ENCODE data around the gene ELMO1. TPM values are rescaled to one million over a fixed set of nuclear protein-coding genes. Genes with fewer than 3 reads are reported as not detected.

The ELMO1 gene
- total RNA-seq, 1 donor from 2014 or later = 62.2 TPM

- no peak for DNase-seq (ENCODE audit: extremely low read depth, low read depth, low spot score)
Observed at GRCh38 chr7:37433166-37433565, 15.5 kb downstream of the ELMO1 start.

GRCh38 chr7:37432281-37432920, 16.3 kb downstream of the ELMO1 start:
- DNase-seq (ENCODE audit: extremely low read depth, low read depth, low spot score) = no peak

DNA sequence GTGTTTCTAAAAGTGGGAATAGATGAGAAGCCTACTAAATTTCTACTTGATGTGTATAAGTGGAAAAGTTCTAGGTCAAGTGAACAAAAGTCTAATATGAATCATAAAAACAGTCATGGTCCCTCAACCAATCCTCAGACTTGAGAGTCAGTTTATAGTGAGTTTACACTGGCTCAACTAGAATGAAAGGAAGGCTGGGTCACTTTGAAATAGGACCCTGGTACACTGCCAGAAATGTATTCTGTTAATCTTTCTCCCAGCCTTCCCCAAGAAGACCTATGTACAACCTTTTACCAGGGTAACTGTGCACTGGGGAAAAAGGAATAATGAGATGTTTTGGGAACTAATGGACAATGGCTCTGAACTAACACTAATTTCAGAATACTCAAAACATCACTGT, 17.3 kb downstream of the ELMO1 start:
- no peak for DNase-seq (ENCODE audit: extremely low read depth, low read depth, low spot score)

GRCh38 chr7:37430640-37431039, 18.0 kb downstream of the ELMO1 start:
- DNase-seq (ENCODE audit: extremely low read depth, low read depth, low spot score) = no peak

DNA sequence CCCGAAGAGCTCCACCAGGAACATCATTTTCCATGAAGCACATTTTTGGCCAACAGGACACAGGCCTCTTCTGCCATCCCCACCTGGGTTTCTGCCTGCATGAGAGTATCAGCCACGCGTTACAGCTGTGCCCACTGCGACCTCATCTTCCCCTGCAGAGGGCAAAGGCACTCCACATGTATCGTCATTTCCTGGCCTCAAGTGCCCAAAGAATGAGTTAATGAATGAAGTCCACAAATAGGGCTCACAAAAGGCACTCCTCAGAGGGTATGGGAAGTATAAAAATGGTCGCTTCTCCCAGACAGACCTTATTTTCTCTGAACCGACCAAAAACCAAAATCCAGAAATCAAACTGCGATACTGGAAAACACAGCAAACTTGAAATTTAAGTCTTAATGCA, 18.5 kb downstream of the ELMO1 start:
- no peak for DNase-seq (ENCODE audit: extremely low read depth, low read depth, low spot score)

DNA sequence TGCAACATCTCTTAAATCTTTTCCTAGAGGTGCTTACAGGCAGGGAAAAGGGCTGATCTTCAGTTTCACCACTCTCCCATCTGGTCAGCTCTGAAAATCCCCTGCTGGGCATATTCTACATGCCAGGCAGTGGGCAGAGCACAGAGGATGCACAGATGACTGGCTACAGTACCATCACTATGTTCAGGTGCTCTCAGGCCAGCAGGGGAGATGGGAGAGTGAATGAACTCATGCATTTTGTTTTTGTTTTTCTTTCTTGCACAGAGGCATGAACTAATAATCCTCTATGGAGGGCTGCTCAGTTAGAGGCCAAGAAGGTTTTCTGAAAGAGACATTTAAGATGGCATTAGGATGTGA, 19.3 kb downstream of the ELMO1 start:
- DNase-seq (ENCODE audit: extremely low read depth, low read depth, low spot score) = no peak

GRCh38 chr7:37428681-37429434, 19.8 kb downstream of the ELMO1 start:
- DNase-seq (ENCODE audit: extremely low read depth, low read depth, low spot score) = no peak

DNA sequence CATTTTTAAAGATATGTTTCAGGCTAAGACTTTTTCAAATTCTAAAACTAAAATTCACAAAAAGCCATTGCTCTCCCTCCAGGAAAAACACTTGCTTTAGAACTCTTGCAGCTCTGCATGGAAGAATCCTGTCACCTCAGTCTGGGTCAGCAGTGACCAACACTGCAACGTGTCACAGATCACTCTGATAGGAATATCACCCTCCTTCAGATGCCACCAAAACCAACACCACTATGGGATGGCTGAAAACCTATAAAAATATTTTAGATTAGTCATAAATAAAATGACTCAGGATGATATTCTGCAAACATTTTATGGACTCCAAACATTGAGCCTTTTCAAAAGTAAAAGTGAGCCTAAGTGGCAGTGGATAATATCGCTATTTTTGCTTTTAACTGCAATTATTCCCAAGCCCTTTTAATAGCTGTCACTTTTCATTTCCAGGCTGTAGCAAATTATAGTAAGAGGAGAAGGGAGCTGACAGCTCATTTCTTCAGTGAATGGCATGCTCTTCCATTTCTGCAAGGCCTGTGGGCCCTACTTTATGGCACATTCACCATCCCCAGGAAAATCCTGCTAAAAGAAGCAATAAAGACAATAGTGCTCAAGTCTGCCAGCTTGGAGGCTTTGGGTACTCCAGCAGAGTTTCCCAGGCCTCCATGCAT, 21.3 kb downstream of the ELMO1 start:
- DNase-seq (ENCODE audit: extremely low read depth, low read depth, low spot score) = no peak

DNA sequence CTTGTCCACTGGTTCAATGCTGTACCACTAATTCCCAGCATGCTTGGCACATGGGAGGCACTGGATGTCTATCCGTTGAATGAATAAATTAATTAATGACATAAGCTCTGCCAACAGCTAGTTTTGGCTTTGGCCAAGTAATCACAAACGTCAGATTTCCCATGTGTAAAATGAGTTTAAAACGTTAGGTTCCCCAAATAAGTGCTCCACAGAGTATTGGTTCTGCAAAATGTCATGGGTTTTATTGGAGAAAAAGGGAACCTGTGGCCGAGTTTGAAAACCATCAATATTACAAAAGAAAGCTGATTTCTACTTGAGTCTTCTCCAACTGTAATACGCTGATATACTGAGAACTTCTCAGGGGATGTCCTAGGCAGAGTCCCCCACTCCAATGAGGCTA, 23.2 kb downstream of the ELMO1 start:
- DNase-seq (ENCODE audit: extremely low read depth, low read depth, low spot score) = no peak

- DNase-seq (ENCODE audit: extremely low read depth, low read depth, low spot score) = no peak
Observed at GRCh38 chr7:37424995-37425394, 23.7 kb downstream of the ELMO1 start.

DNA sequence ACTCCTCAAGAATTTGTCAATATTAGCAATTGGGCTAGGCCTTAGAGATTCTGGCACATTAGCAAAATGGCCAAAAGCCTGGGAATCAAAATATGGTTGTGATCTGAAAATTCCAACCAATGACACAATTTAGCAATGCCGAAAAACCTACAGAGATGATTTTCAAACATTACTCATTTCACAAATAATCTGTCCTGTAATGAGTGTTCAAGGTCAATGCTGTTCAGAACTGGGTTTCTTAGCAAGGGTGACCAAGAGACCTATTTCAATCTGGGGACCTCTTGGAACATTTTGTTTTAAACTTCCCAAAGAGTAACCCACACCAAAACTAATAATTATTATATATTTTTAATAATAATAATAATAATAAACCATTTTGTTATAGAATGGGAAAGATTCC, 24.1 kb downstream of the ELMO1 start:
- no peak for DNase-seq (ENCODE audit: extremely low read depth, low read depth, low spot score)

DNA sequence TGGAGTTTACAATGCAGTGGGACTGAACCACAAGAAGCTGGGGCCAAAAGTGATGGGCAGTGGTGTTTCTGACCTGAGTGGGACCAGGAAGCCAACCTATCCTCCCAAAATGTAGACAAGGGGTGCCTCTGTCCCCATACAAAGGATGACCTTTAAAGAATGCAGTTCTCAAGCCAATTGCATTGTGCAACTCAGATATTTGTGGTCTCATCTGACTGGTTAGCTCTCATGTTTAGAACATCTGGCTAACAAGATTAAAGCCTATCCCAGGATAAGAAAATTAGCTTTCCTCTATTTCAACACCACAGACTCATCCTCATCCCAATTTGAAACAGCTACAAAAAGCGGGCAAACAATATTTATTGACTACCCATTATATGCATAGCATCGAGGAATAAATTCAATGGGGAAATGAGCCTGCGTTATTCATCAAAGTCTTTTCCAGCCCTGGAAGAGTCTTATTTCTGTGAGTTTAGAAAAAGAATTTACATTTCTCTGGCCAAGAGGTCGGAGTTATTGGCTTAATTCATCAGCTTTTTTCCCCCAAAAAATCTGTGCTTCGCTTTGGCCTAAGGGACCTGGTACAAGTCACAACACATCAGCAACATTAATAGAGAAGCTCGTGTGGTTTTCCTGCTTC, 26.7 kb downstream of the ELMO1 start:
- DNase-seq (ENCODE audit: extremely low read depth, low read depth, low spot score) = no peak

- no peak for DNase-seq (ENCODE audit: extremely low read depth, low read depth, low spot score)
Observed at GRCh38 chr7:37420946-37421695, 27.5 kb downstream of the ELMO1 start.

GRCh38 chr7:37419496-37419895, 29.2 kb downstream of the ELMO1 start:
- DNase-seq (ENCODE audit: extremely low read depth, low read depth, low spot score) = no peak

- no peak for DNase-seq (ENCODE audit: extremely low read depth, low read depth, low spot score)
Observed at GRCh38 chr7:37418381-37418780, 30.3 kb downstream of the ELMO1 start.

DNA sequence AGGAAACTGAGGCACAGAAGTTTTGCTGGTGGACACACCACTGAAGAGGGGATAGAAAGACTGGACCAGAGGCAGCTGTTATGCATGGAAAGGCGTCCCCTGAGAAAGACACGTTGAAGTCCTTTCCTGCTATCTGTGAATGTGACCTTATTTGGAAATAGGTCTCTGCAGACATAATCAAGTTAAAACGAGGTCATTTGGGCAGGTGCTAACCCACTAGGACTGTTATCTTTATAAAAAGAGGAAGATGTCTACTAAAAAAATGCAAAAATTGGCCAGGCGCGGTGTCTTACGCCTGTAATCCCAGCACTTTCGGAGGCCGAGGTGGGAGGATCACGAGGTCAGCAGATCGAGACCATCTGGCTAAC, 31.6 kb downstream of the ELMO1 start:
- DNase-seq (ENCODE audit: extremely low read depth, low read depth, low spot score) = no peak

GRCh38 chr7:37416378-37417106, 32.1 kb downstream of the ELMO1 start:
- DNase-seq (ENCODE audit: extremely low read depth, low read depth, low spot score) = no peak

DNA sequence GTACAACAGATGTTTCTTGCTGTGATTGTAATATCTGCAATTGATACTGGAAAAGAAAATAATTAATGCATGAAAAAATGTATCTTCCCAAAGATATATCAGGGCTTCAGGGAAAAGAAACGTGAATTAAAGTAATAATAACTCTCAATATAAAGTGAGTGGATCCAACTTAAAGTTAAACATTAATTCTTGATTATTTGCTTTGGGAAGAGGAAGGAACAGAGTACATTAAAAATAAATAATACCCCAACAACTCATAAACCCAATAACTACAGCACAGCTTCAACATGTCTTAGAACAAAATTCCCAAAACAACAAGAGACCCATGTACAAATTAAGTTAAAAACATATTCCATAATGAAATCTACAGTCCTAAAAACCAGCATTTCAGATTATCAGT, 33.0 kb downstream of the ELMO1 start:
- DNase-seq (ENCODE audit: extremely low read depth, low read depth, low spot score) = no peak

- no peak for DNase-seq (ENCODE audit: extremely low read depth, low read depth, low spot score)
Observed at GRCh38 chr7:37414352-37414983, 34.2 kb downstream of the ELMO1 start.

Measured in glomerular endothelial cell (primary cell).